WTC11 (cell line): Measurements from ENCODE around the gene HECTD4.
"Not testable (repeated sequence)": the region's sequence is repeated elsewhere in the genome, so short reads cannot be mapped to it uniquely, and the experiment has no call there.

ENCODE experiments used
- SMAD3 ChIP-seq: sonication (generic); formaldehyde crosslinking; IDR thresholded peaks from 2 replicates; pipeline ENCODE4 v1.8.0; 2022; ENCODE audit warnings: missing genetic modification reagents, mild to moderate bottlenecking, borderline replicate concordance
- TEAD1 ChIP-seq: sonication (generic); formaldehyde crosslinking; IDR thresholded peaks from 2 replicates; pipeline ENCODE4 v1.8.0; 2022; ENCODE audit warnings: mild to moderate bottlenecking, missing genetic modification reagents
- TF ChIP-seq, protein P1 (sequence below): sonication (generic); formaldehyde crosslinking; IDR thresholded peaks from 2 replicates; pipeline ENCODE4 v1.8.0; 2022; ENCODE audit warnings: mild to moderate bottlenecking, missing genetic modification reagents
- TF ChIP-seq, protein P2 (sequence below): fragments of 200-600 bp; IDR thresholded peaks from 2 replicates; pipeline ENCODE4 v1.8.0; 2022; ENCODE audit warnings: antibody characterized with exemption
- TF ChIP-seq, protein P3 (sequence below): sonication (generic); formaldehyde crosslinking; IDR thresholded peaks from 2 replicates; pipeline ENCODE4 v1.8.1; 2023; ENCODE audit warnings: mild to moderate bottlenecking, moderate library complexity, missing genetic modification reagents

DNA sequence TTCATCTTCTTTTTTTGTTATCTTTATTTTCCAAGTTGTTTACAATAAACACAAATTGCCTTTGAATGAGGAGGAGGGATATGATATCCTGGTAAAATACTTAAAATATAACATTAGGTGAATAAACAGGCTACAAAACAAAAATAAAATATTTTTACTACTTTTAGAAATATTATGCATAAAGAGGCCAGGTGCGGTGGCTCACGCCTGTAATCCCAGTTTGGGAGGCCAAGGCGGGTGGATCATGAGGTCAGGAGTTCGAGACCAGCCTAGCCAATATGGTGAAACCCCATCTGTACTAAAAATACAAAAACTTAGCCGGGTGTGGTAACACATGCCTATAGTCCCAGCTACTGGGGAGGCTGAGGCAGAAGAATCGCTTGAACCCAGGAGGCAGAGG is 33.3 kb downstream of the HECTD4 start:
- TF ChIP-seq SMAD3, TEAD1 (CRISPR knock-in tag): not testable (repeated sequence)
- TF ChIP-seq, protein P1, sequence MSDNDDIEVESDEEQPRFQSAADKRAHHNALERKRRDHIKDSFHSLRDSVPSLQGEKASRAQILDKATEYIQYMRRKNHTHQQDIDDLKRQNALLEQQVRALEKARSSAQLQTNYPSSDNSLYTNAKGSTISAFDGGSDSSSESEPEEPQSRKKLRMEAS (CRISPR knock-in tag): not testable (repeated sequence)
- TF ChIP-seq, protein P2, sequence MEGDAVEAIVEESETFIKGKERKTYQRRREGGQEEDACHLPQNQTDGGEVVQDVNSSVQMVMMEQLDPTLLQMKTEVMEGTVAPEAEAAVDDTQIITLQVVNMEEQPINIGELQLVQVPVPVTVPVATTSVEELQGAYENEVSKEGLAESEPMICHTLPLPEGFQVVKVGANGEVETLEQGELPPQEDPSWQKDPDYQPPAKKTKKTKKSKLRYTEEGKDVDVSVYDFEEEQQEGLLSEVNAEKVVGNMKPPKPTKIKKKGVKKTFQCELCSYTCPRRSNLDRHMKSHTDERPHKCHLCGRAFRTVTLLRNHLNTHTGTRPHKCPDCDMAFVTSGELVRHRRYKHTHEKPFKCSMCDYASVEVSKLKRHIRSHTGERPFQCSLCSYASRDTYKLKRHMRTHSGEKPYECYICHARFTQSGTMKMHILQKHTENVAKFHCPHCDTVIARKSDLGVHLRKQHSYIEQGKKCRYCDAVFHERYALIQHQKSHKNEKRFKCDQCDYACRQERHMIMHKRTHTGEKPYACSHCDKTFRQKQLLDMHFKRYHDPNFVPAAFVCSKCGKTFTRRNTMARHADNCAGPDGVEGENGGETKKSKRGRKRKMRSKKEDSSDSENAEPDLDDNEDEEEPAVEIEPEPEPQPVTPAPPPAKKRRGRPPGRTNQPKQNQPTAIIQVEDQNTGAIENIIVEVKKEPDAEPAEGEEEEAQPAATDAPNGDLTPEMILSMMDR: not testable (repeated sequence)
- TF ChIP-seq, protein P3, sequence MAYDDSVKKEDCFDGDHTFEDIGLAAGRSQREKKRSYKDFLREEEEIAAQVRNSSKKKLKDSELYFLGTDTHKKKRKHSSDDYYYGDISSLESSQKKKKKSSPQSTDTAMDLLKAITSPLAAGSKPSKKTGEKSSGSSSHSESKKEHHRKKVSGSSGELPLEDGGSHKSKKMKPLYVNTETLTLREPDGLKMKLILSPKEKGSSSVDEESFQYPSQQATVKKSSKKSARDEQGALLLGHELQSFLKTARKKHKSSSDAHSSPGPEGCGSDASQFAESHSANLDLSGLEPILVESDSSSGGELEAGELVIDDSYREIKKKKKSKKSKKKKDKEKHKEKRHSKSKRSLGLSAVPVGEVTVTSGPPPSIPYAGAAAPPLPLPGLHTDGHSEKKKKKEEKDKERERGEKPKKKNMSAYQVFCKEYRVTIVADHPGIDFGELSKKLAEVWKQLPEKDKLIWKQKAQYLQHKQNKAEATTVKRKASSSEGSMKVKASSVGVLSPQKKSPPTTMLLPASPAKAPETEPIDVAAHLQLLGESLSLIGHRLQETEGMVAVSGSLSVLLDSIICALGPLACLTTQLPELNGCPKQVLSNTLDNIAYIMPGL (CRISPR knock-in tag): not testable (repeated sequence)
